Activated naive CD4-positive, alpha-beta T cell treated with Interleukin-2 at 50 U/mL for 16 hours (primary cell): Measurements from ENCODE around the gene ATP6V1G2.
A peak's percentile ranks its signal among the peaks of the same experiment; 100 is the strongest.

Source experiments
- DNase-seq: peaks from one replicate; pipeline ENCODE4 v3.0.0-alpha.2; 2020

The ATP6V1G2 gene

GRCh38 chr6:31575952-31576685 is 29.7 kb upstream of the ATP6V1G2 start:
- no peak for DNase-seq

GRCh38 chr6:31575335-31575901 is 29.0 kb upstream of the ATP6V1G2 start, which contains the start of gene TNF:
TNF (plus strand) TSS chr6:31575565; CDS start chr6:31575742, 177 bp downstream.
- peak; percentile 88 for DNase-seq

GRCh38 chr6:31574106-31575061 is 28.0 kb upstream of the ATP6V1G2 start:
- peak; percentile 58 for DNase-seq

GRCh38 chr6:31573239-31574105 is 27.1 kb upstream of the ATP6V1G2 start:
- DNase-seq: no peak

- peak; percentile 84 for DNase-seq
Observed at GRCh38 chr6:31572041-31572911, 25.9 kb upstream of the ATP6V1G2 start, which contains the start of gene LTA. LTA (plus strand) TSS chr6:31572289; CDS start chr6:31572743, 454 bp downstream.

GRCh38 chr6:31569861-31570536 is 23.6 kb upstream of the ATP6V1G2 start:
- DNase-seq: no peak

- peak; percentile 78 for DNase-seq
Observed at GRCh38 chr6:31568537-31568961, 22.1 kb upstream of the ATP6V1G2 start.

- DNase-seq: peak; percentile 10
Observed at GRCh38 chr6:31567531-31568370, 21.3 kb upstream of the ATP6V1G2 start.

GRCh38 chr6:31560697-31561058 is 14.3 kb upstream of the ATP6V1G2 start:
- DNase-seq: no peak

- peak; percentile 53 for DNase-seq
Observed at GRCh38 chr6:31559958-31560696, 13.7 kb upstream of the ATP6V1G2 start.

- DNase-seq: no peak
Observed at GRCh38 chr6:31559606-31559957, 13.2 kb upstream of the ATP6V1G2 start.

- peak; percentile 81 for DNase-seq
Observed at GRCh38 chr6:31558631-31559500, 12.5 kb upstream of the ATP6V1G2 start.

- no peak for DNase-seq
Observed at GRCh38 chr6:31558318-31558625, 11.9 kb upstream of the ATP6V1G2 start.

- DNase-seq: no peak
Observed at GRCh38 chr6:31557443-31558317, 11.3 kb upstream of the ATP6V1G2 start.

- DNase-seq: no peak
Observed at GRCh38 chr6:31556307-31556706, 9.9 kb upstream of the ATP6V1G2 start.

GRCh38 chr6:31551371-31551770 is 5.0 kb upstream of the ATP6V1G2 start:
- peak; percentile 72 for DNase-seq

- DNase-seq: no peak
Observed at GRCh38 chr6:31548544-31548873, 2.1 kb upstream of the ATP6V1G2 start.
